MM.1S (cell line): ENCODE results near the gene DCUN1D5.

Source experiments
- DNase-seq: peaks from one replicate; pipeline ENCODE4 v3.0.0-alpha.2; 2015
- H2AFZ ChIP-seq: fragments of 300-600 bp; sonication (generic); 2 replicates; pipeline ENCODE4 v1.6.0; 2016; ENCODE audit warnings: antibody characterized with exemption, low read length
- H3F3A ChIP-seq: fragments of 300-600 bp; sonication (generic); 2 replicates; pipeline ENCODE4 v1.6.1; 2016; ENCODE audit warnings: mild to moderate bottlenecking, antibody characterized with exemption, low read length, moderate library complexity, mixed read lengths; ENCODE audit not compliant: insufficient read depth
- H3K27ac ChIP-seq: fragments of 300-600 bp; sonication (generic); 2 replicates; pipeline ENCODE4 v1.5.1; 2016; ENCODE audit warnings: mild to moderate bottlenecking, low read length
- H3K27me3 ChIP-seq: fragments of 300-600 bp; sonication (generic); replicated peaks from 2 replicates; pipeline ENCODE4 v1.6.0; 2016; ENCODE audit warnings: low read length; ENCODE audit not compliant: insufficient read depth
- H3K36me3 ChIP-seq: fragments of 300-600 bp; sonication (generic); replicated peaks from 2 replicates; pipeline ENCODE4 v1.6.1; 2016; ENCODE audit warnings: mild to moderate bottlenecking, low read length, mixed read lengths; ENCODE audit not compliant: insufficient read depth
- H3K4me1 ChIP-seq: fragments of 300-600 bp; sonication (generic); 2 replicates; pipeline ENCODE4 v1.6.1; 2016; ENCODE audit warnings: low read length, mixed read lengths
- H3K4me2 ChIP-seq: fragments of 300-600 bp; sonication (generic); 2 replicates; pipeline ENCODE4 v1.6.0; 2016; ENCODE audit warnings: low read depth, low read length
- H3K4me3 ChIP-seq: fragments of 300-600 bp; sonication (generic); 2 replicates; pipeline ENCODE4 v1.5.1; 2016; ENCODE audit warnings: low read length, mixed read lengths
- H3K79me2 ChIP-seq: fragments of 300-600 bp; sonication (generic); 2 replicates; pipeline ENCODE4 v1.6.1; 2016; ENCODE audit warnings: mixed run types, low read length, mixed read lengths
- H3K9ac ChIP-seq: fragments of 300-600 bp; sonication (generic); 2 replicates; pipeline ENCODE4 v1.6.1; 2016; ENCODE audit warnings: low read length, mixed read lengths
- H3K9me2 ChIP-seq: fragments of 300-600 bp; sonication (generic); replicated peaks from 2 replicates; pipeline ENCODE4 v1.6.1; 2016; ENCODE audit warnings: mild to moderate bottlenecking, low read length, mixed read lengths; ENCODE audit not compliant: insufficient read depth
- H3K9me3 ChIP-seq: fragments of 300-600 bp; sonication (generic); replicated peaks from 2 replicates; pipeline ENCODE4 v1.6.1; 2016; ENCODE audit warnings: mild to moderate bottlenecking, low read length, mixed read lengths; ENCODE audit not compliant: insufficient read depth
- H4K20me1 ChIP-seq: fragments of 300-600 bp; sonication (generic); 2 replicates; pipeline ENCODE4 v1.6.1; 2016; ENCODE audit warnings: mild to moderate bottlenecking, low read length, moderate library complexity, mixed read lengths; ENCODE audit not compliant: insufficient read depth
- CTCF ChIP-seq: fragments of 300-600 bp; sonication (generic); IDR thresholded peaks from 2 replicates; pipeline ENCODE4 v1.5.1; 2016; ENCODE audit warnings: antibody characterized with exemption, low read length, mixed read lengths
- EZH2 ChIP-seq: fragments of 300-600 bp; sonication (generic); optimal IDR thresholded peaks from 2 replicates; pipeline ENCODE3; 2017; ENCODE audit warnings: low read depth, mild to moderate bottlenecking, antibody characterized with exemption, low read length, mixed read lengths
- EZH2phosphoT487 ChIP-seq: fragments of 300-600 bp; sonication (generic); IDR thresholded peaks from 2 replicates; pipeline ENCODE4 v1.6.1; 2018; ENCODE audit warnings: antibody characterized with exemption, low read length

DCUN1D5 gene

DNA sequence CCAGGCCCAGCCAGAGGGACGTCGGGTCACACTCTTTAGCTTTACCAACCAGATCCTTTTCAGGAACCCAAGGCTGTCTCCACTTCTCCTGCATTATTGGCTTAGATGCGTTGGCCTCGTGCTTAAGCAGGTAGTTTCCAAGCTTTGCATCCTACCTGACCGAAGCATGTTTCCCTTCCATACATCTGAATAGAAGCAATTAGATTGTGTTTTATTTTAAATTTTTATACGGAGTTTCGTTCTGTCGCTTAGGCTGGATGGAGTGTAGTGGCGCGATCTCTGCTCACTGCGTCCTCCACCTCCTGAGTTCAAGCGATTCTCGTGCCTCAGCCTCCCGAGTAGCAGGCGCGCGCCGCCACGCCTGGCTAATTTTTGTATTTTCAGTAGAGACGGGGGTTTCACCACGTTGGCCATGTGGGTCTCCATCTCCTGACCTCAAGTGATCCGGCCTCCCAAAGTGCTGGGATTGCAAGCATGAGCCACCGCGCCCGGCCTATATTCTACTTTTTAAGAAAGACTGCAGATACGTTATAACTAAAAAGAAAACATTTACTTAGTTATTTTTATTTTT lies 17.9 kb upstream of the DCUN1D5 start:
- no peak for DNase-seq
- Histone ChIP-seq H3F3A (0 out of 2 replicates have a peak, but pooled peaks cover 3% of the 10 kb centered on the region), H3K9me3 (no peaks in the 10 kb centered on the region), H3K27me3 (no peaks in the 10 kb centered on the region), H3K4me1 (0 out of 2 replicates have a peak, but pooled peaks cover 3% of the 10 kb centered on the region), H3K27ac (peak overlapping the region; percentile 18; the same call in 1 of the 2 replicates), H3K4me2 (peak overlapping the region; percentile 88), H3K79me2 (no peaks in the 10 kb centered on the region), H4K20me1 (no peaks in the 10 kb centered on the region), H3K4me3 (peak overlapping the region; percentile 75), H3K9ac (peak overlapping the region; percentile 50; the same call in 1 of the 2 replicates), H3K36me3 (no peaks in the 10 kb centered on the region), H3K9me2 (no peaks in the 10 kb centered on the region), H2AFZ (peak overlapping the region; percentile 95)
- TF ChIP-seq EZH2phosphoT487 (no peak), EZH2 (no peak), CTCF (no peak)

- Histone ChIP-seq H2AFZ (peak within 1 kb of the TSS; percentile 95), H3K27ac (peak within 1 kb of the TSS; percentile 39; the same call in 1 of the 2 replicates), H3K9me3 (no peaks in the 10 kb centered on the region), H3K4me3 (peak within 1 kb of the TSS; percentile 75), H3K36me3 (no peaks in the 10 kb centered on the region), H3F3A (0 out of 2 replicates have a peak, but pooled peaks cover 3% of the 10 kb centered on the region), H3K9ac (peak within 1 kb of the TSS; percentile 65; the same call in 1 of the 2 replicates), H4K20me1 (no peaks in the 10 kb centered on the region), H3K4me2 (peak within 1 kb of the TSS; percentile 88), H3K9me2 (no peaks in the 10 kb centered on the region), H3K4me1 (0 out of 2 replicates have a peak, but pooled peaks cover 3% of the 10 kb centered on the region), H3K27me3 (no peaks in the 10 kb centered on the region), H3K79me2 (no peaks in the 10 kb centered on the region)
- DNase-seq = peak; percentile 96
- TF ChIP-seq EZH2 (no peak), EZH2phosphoT487 (no peak), CTCF (peak; percentile 57)
These were observed 17.2 kb upstream of the DCUN1D5 start, which contains the start of gene DYNC2H1 for GRCh38 chr11:103108933-103109817. Gene DYNC2H1, plus strand, starts transcription at chr11:103109426. Its CDS starts 149 bp downstream, at chr11:103109575.

- Histone ChIP-seq H3K9me2 (no peaks in the 10 kb centered on the region), H4K20me1 (no peaks in the 10 kb centered on the region), H3K36me3 (no peaks in the 10 kb centered on the region), H3K4me1 (peaks cover 8% of the 10 kb centered on the region), H3K9me3 (no peaks in the 10 kb centered on the region), H3K9ac (no peak overlapping the region), H3K4me3 (no peak overlapping the region), H3K27ac (no peak overlapping the region), H3K4me2 (no peak overlapping the region), H3K27me3 (no peaks in the 10 kb centered on the region), H2AFZ (no peak overlapping the region), H3K79me2 (no peaks in the 10 kb centered on the region), H3F3A (0 out of 2 replicates have a peak, but pooled peaks cover 3% of the 10 kb centered on the region)
- TF ChIP-seq EZH2phosphoT487 = no peak
- no peak for TF ChIP-seq CTCF
- TF ChIP-seq EZH2 = no peak
- DNase-seq = no peak
These were observed 5.3 kb upstream of the DCUN1D5 start for GRCh38 chr11:103097279-103097678.
